Stimulated activated CD4-positive, alpha-beta T cell treated with anti-CD3 and anti-CD28 coated beads, TNF-alpha, amount 100 ng/mL, for 48 hours (primary cell): Measurements from ENCODE around the gene RBM38.
"Not testable (repeated sequence)": the region's sequence is repeated elsewhere in the genome, so short reads cannot be mapped to it uniquely, and the experiment has no call there.

Source experiments
- DNase-seq, 3 donors: peaks; one replicate each; pipeline ENCODE4 v3.0.0-alpha.2; 2020; ENCODE audit warnings: low read depth in 3 of 3

RBM38 gene

DNA sequence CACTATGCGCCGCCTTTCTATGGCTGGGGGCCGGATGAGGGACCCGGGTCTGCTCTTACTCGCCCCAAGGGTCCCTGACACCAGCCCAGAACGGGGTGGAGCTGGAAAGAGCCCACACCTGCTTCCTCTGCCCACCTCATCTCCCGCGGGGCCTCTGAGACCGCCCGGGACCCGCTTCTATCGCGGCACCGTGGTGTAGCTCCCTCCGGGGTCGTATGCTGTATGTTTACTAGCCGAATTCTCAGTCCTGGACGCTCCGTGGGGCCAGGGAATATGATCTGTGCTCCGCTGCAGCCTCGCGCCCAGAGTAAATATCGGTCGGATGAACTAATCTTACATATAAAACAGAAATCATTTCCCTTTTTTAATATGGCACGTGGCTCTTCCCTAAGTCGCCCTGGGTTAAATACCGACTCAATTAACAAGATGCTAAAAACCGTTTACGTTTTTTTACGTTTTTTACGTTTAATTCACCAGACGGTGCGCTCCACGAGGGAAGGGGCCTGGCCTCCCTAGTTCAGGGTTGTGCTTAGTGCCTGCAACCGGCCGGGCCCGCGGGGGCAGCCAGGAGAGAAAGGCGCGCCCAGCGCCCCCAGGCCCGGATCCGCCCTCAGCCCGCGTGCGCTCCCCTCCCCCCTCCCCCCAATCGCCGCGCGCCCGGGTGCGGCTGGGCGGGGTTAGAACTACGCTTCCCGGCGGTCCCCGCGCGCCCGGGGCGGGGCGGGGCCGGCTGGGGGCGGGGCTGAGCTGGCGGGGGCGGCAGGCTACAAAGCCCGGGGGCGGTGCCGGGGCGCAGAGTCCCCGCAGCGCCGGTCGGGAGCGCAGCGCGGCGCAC, at the start of gene RBM38:
RBM38 (plus strand) TSS at position 793 of the 835 bp plus-strand sequence. CDS start 186 bp downstream, outside the sequence.
- DNase-seq, result peak; percentile 67 to 78 (median 72)

- no peak for DNase-seq
These were observed 49.5 kb upstream of the RBM38 start for GRCh38 chr20:57341663-57342062.

DNA sequence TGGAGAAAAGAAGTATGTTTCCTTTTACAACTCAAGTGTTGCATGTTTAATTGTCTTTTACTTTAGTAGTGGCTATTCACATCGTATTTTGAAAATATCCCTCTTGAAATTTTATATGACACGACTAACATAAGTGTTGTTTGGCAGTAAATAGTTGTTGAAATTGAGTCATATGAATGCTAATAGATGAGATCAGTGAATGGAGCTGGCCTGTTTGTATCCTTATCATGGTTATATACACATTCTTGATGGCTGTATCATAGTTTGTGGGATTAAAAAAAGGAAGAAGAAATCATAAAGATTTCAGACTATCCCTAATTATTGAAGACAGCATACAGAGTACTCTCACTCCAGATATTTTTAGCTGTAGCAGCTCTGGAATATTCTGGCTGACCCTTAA, 48.4 kb upstream of the RBM38 start:
- DNase-seq, result no peak

GRCh38 chr20:57346477-57346876, 44.7 kb upstream of the RBM38 start:
- peak; percentile 41 to 55 (median 55) for DNase-seq

DNA sequence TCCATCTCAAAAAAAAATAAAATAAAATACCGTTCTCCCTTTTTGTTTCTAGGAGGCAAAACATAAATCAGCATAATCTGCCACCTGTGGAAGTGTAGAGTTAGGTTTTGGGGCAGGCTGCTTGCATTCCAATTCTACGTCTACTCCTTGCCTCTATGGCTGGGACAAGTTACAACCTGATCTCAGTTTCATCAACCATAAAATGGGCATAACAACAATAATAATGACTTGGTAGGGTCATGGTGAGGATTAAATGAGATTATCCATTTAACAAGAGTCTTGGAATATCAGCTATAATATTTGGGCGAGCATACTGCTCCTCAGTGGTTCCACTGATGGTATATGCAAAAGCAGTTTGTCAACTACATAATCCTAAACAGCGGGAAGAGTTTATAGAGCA, 43.8 kb upstream of the RBM38 start:
- no peak for DNase-seq

- not testable (repeated sequence) for DNase-seq
These were observed 42.8 kb upstream of the RBM38 start for GRCh38 chr20:57348200-57348921.

GRCh38 chr20:57348922-57349574, 42.1 kb upstream of the RBM38 start:
- DNase-seq, result not testable (repeated sequence)

DNA sequence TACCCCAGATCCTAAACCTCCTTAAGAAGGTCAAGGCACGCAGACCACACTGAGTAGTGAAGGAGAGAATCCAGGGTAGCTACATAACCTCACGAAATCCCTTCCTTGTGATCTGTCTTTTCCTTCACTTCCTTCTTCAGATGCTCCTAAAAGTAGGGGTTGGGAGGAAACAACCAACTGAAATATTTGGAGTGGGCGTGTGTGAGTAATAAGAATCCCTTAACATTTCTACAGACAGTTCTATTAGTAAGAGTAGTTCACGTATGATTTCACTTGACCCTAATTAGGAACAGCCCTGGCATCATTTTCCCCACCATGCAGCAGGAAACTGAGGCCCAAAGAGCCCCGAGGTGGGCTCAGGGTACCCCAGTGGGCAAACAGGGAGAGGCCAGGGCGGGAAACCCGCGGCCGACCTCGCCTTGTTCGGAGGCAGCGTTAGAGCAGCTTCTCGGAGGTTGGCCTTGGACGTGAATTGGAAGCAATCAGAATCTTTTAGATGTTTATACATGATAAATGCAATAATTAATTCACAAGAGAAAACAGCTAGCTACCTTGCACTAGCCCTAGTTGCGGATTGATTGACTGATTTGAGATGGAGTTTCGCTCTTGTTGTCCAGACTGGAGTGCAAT, 41.0 kb upstream of the RBM38 start:
- no peak for DNase-seq

DNA sequence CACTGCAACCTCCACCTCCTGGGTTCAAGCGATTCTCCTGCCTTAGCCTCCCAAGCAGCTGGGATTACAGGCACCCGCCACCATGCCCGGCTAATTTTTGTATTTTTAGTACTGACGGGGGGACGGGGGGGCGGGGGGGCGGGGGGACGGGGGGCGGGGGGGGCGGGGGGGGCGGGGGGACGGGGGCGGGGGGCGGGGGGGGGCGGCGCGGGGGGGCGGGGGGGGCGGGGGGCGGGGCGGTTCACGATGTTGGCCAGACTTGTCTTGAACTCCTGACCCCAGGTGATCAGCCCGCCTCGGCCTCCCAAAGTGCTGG, 40.5 kb upstream of the RBM38 start:
- DNase-seq, result not testable (repeated sequence)

GRCh38 chr20:57351042-57351783, 40.0 kb upstream of the RBM38 start, which contains the start of gene RAE1:
Gene RAE1, plus strand, starts transcription at chr20:57351255. Its CDS starts 2,784 bp downstream, at chr20:57354039.
- peak; percentile 80 to 85 (median 81) for DNase-seq

GRCh38 chr20:57352305-57352704, 38.9 kb upstream of the RBM38 start:
- DNase-seq, result no peak

DNA sequence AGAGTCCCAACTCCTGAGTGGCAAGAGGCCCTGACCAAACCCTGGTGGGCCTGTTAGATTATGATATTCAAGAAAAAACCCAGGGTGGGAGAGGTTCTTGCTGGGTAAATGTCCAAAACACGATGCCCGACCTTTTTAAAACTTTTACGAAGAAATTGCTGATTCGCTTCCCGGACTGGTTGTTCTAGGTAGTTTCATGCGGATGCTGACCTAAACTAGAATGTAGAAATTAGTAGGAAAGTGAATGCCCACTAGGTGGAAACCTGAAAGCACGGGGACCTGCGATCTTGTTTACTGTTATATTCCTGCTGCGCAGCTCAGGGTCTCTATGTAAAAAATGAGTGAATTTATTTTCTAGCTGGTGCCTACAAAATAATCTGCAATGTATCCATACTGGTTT, 37.8 kb upstream of the RBM38 start:
- no peak for DNase-seq

- DNase-seq, result no peak
These were observed 29.7 kb upstream of the RBM38 start for GRCh38 chr20:57361517-57361916.

DNA sequence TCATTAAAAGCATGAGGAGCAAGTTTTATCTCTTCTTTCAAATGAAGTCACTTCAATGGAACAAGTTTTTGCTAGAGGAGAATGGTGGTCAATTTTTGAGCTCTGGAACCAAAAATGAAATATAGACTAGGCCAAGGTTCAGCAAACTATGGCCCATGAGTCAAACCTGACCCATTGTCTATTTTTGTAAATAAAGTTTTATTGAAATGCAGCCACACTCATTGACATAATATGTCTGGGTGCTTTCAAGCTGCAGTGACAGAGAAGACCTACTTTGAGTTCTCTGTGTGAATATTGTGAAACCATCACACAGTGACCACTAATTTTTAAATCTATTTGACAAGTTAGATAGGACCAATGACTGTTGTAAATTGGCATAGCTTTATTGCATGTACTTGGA, 26.7 kb upstream of the RBM38 start:
- no peak for DNase-seq

- no peak for DNase-seq
These were observed 21.6 kb upstream of the RBM38 start for GRCh38 chr20:57369596-57369995.

DNA sequence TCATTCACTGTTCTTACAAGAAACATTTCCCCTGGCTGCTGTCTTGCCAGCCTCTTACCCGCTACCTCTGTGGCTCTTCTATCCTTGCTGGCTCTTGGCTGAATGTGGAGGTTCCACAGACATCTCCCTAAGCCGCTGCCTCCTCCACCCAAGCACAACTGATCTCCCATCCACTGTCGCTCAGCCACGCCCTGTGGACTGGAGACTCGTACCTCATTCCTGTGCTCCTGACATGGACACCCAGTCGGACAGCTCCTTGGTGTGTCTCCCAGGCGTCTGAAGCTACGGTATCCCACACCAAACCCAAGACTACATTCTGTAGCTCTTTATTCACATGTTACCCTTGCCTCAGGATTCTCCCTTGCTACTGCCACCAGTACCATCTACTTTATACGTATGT, 20.9 kb upstream of the RBM38 start:
- DNase-seq, result no peak

- DNase-seq, result no peak
These were observed 19.8 kb upstream of the RBM38 start for GRCh38 chr20:57371363-57371762.

GRCh38 chr20:57372157-57372556, 19.0 kb upstream of the RBM38 start:
- DNase-seq, result no peak

DNA sequence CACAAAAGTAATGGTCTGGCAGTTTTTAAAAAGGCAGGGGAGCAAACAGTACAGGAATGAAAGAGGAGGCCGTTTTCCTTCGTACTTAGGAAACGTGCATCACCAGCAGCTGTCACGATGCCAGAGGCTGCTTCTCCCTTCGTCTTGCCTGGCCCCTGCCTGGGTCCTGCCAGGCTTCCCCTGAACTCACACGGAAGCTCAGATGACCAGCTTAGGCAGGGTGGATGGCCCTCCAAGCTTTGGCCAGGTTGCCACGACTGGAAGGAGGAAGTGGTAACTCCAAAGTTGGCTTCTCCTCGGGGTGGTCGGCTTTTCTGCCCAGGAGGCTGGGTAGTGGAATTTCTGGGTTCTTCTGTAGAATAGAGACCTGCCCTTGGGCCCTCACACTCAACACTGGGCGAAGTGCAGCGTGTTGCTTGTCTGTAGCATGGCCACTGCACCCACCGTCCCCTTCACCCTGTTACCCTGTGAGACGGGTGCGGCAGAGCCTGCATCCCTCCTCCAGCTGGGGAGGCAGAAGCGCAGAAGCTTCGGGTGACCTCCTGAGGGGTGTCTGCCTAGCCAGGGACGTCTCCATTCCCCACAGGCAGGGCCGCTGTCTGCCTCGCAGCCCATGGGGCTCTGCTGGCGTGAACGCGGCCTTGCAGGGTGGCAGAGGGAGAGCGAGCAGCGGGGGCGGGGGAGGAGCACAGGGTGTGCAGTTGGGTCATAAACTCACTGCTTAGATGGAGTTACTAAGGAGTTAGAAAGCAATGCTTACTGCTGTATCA, 18.4 kb upstream of the RBM38 start:
- no peak for DNase-seq

DNA sequence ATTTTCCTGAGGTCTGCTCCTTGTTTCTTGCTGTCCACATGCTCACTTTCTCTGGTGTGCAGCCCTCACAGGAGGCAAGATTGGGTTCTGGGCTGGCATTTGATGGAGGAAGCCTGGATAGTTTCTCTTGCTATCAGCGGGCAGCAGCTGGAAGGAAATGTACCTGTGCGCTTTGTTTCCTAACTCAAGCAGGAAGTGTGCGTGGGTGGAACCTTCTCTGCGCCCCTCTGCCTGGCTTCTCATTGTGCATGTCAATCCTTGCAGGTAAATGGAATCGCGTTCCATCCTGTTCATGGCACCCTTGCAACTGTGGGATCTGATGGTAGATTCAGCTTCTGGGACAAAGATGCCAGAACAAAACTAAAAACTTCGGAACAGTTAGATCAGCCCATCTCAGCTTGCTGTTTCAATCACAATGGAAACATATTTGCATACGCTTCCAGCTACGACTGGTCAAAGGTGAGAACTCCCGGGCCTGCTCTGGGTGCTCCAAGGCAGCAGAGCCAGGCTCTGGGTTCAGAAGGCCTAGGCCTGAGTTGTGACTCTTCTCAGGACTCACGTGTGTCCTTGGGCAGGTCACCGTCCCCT, 16.8 kb upstream of the RBM38 start:
- DNase-seq, result no peak
